Vagina (tissue), 2 donors: ENCODE measurements around the gene KCTD17. TPM values are rescaled to one million over a fixed set of nuclear protein-coding genes. Genes with fewer than 3 reads are reported as not detected.

Source experiments
- DNase-seq, 2 donors: peaks; one replicate each; pipeline ENCODE4 v3.0.0-alpha.2; 2017; ENCODE audit errors: extremely low spot score in 2 of 2
- H3K27ac ChIP-seq: fragments of 200-600 bp; sonication (generic); one replicate; pipeline ENCODE4 v1.5.1; 2019
- H3K27me3 ChIP-seq: fragments of 200-600 bp; sonication (generic); one replicate; pipeline ENCODE4 v1.5.1; 2019
- H3K36me3 ChIP-seq, 2 donors: fragments of 200-600 bp; sonication (generic); one replicate each; pipeline ENCODE4 v1.5.1; 2017 to 2019
- H3K4me1 ChIP-seq: fragments of 200-600 bp; sonication (generic); one replicate; pipeline ENCODE4 v1.5.1; 2019
- H3K4me3 ChIP-seq, 2 donors: fragments of 200-600 bp; sonication (generic); 1 replicate in 1 of 2; 2 replicates in 1 of 2; pipeline ENCODE4 v1.5.1; 2016 to 2019
- H3K9me3 ChIP-seq: fragments of 200-600 bp; sonication (generic); one replicate; pipeline ENCODE4 v1.5.1; 2019
- POLR2A ChIP-seq, 2 donors: fragments of 450-650 bp; IDR thresholded peaks; one replicate each; pipeline ENCODE4 v1.6.1; 2017; ENCODE audit warnings: antibody characterized with exemption in 2 of 2, mild to moderate bottlenecking in 2 of 2, moderate library complexity in 2 of 2
- POLR2AphosphoS5 ChIP-seq, 2 donors: sonication (generic); formaldehyde crosslinking; IDR thresholded peaks; one replicate each; pipeline ENCODE4 v1.9.0; 2017; ENCODE audit warnings: antibody characterized with exemption in 2 of 2, mild to moderate bottlenecking in 2 of 2, low read depth in 1 of 2; ENCODE audit not compliant: insufficient read depth in 1 of 2
- intact Hi-C: fragments of 100-400 bp; cut with DNase I; formaldehyde crosslinking; loops from one replicate; pipeline ENCODE4 v1.15.1; 2023
- total RNA-seq: library from RNA; depleted of rRNA; stranded (reverse); fragments of >200 nt; gene quantifications from one replicate; pipeline ENCODE4 v1.2.3, GENCODE V29; 2016
- TF ChIP-seq, protein P1 (sequence below), 3 experiments: fragments of 450-650 bp in 2 of 3; fragments of 200-600 bp in 1 of 3; sonication (generic) in 1 of 3; IDR thresholded peaks; one replicate each; pipeline ENCODE4 v1.5.1; 2017 to 2019; ENCODE audit warnings: antibody characterized with exemption in 3 of 3, mild to moderate bottlenecking in 2 of 3, moderate library complexity in 2 of 3

Gene KCTD17
- total RNA-seq, 1 donor from 2014 or later, result 27.5 TPM

DNA sequence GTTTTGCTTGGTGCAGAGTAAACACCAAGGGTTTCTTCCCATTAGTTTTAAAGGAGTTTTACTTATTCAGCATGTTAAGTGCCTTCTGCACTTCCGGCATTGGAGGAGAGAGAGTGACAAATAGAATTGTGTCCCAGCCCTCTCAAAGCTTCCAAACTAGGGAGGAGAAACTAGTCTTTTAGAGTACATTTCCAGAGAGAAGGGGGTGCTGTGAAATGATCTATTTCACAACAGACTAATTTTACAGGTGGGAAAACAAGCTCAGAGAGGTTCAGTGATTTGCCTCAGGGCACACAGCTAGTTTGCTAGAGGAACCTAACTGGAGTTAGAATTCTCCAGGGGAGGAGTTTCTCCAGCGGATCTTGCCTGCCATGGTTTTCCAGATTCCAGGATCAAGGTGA is 19.4 kb upstream of the KCTD17 start:
- intact Hi-C loops, result no loop called here
- Histone ChIP-seq H3K4me3 (no peak overlapping the region), H3K4me1 (peaks cover 16% of the 10 kb centered on the region), H3K27me3 (no peaks in the 10 kb centered on the region), H3K27ac (no peak overlapping the region), H3K36me3 (peaks cover 0 to 23% of the 10 kb centered on the region in 2 donors), H3K9me3 (no peaks in the 10 kb centered on the region)
- TF ChIP-seq POLR2AphosphoS5 (IDR thresholded peaks at IDR 0.05; ENCODE audit: insufficient read depth in 1 of 2, low read depth in 1 of 2) (no peak), POLR2A (IDR thresholded peaks at IDR 0.05) (no peak)
- TF ChIP-seq, protein P1, sequence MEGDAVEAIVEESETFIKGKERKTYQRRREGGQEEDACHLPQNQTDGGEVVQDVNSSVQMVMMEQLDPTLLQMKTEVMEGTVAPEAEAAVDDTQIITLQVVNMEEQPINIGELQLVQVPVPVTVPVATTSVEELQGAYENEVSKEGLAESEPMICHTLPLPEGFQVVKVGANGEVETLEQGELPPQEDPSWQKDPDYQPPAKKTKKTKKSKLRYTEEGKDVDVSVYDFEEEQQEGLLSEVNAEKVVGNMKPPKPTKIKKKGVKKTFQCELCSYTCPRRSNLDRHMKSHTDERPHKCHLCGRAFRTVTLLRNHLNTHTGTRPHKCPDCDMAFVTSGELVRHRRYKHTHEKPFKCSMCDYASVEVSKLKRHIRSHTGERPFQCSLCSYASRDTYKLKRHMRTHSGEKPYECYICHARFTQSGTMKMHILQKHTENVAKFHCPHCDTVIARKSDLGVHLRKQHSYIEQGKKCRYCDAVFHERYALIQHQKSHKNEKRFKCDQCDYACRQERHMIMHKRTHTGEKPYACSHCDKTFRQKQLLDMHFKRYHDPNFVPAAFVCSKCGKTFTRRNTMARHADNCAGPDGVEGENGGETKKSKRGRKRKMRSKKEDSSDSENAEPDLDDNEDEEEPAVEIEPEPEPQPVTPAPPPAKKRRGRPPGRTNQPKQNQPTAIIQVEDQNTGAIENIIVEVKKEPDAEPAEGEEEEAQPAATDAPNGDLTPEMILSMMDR (IDR thresholded peaks at IDR 0.05), result no peak
- no peak for DNase-seq

DNA sequence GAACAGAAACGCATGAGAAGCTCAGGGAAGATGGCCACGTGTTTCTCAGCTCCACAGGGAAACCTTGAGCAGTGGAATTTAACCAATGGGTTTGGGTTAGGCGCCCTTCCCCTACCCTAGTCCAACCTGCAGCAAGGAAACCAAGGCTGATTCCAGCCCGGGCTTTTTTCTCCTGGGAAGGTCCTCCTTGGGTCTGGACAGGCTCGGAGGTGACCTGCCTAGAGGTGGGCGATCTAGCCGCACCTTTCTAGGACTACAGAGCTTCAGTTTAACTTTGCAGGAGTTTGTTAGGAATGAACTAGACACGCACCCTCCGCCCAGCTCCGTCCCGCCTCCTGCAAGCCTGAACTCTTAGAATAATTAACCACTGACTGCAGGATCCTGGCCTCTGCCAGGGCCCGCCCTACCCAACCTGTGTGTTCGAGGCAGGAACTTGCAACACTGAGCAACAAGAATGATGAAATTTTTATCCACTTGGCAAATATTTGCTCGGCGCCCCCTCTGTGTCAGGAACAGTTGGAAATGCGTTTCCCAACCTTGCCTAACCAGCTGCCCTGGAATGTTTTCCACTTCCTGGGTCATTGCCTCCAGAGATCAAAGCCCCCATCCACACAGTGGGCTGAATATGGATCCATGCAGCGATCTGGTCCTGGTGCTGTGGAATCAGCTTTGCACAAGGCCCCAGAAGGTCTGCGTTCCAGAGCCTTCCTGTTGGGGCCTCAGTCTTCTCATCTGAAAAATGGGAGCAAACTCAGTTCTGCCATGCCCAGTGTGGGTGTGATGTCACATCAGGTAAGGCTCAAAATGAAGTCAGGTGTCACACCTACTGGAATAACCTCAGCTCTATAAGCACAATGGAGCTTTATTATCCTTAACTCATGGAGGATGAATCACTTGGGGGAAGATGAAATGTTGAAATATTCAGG is 18.7 kb upstream of the KCTD17 start:
- no peak overlapping the region for H3K27ac ChIP-seq
- intact Hi-C loops, result no loop called here
- TF ChIP-seq POLR2A (IDR thresholded peaks at IDR 0.05), result no peak
- peak in 1 of 2 donors; percentile 35 for TF ChIP-seq POLR2AphosphoS5 (IDR thresholded peaks at IDR 0.05; ENCODE audit: insufficient read depth in 1 of 2, low read depth in 1 of 2)
- TF ChIP-seq, protein P1 (IDR thresholded peaks at IDR 0.05), result no peak
- H3K36me3 ChIP-seq, result peaks cover 0 to 16% of the 10 kb centered on the region in 2 donors
- H3K4me1 ChIP-seq, result peaks cover 16% of the 10 kb centered on the region
- DNase-seq, result no peak
- no peaks in the 10 kb centered on the region for H3K9me3 ChIP-seq
- no peak overlapping the region for H3K4me3 ChIP-seq
- no peaks in the 10 kb centered on the region for H3K27me3 ChIP-seq

DNA sequence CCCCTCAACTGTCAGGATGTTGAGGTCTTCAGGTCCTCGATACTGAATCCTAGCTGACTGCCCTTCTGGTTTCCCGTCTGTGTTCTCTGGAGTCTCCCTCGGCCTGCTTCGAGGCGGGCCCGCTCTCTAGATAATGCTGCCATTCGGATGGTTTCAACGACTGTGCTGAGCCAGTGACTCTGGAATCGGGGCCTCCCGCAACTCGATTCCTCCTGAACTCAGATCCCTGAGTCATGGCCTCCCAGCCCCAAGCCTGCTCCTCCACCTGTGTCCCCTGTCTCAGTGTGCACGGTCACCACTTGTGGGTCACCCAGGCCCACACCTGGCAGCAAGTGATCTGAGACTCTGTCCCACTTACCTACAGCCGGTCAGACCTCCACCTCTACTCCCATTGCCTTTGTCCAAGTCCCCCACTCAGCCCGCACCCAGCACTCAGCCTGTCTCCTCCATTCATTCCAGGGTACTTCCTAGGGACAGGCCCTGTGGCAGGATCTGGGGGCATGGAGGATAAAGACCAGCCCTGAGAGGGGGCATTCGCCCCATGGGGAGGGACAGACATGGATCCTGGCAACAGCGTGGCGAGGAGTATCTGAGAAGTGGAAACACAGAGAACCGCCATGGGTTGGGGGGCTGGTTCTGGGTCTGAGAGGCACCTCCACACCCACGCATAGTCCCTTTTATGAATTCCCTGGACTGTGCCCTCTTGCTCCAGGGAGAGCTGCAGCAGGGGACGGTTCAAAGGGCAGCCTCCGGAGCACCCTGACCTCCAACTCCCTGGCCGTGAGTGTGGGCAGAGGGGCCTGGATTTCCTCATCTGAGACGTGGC is 17.7 kb upstream of the KCTD17 start:
- Histone ChIP-seq H3K27ac (no peak overlapping the region), H3K36me3 (peaks cover 0 to 12% of the 10 kb centered on the region in 2 donors), H3K4me1 (peaks cover 16% of the 10 kb centered on the region), H3K9me3 (no peaks in the 10 kb centered on the region), H3K27me3 (no peaks in the 10 kb centered on the region), H3K4me3 (no peak overlapping the region)
- TF ChIP-seq POLR2AphosphoS5 (IDR thresholded peaks at IDR 0.05; ENCODE audit: insufficient read depth in 1 of 2, low read depth in 1 of 2) (no peak), POLR2A (IDR thresholded peaks at IDR 0.05) (no peak)
- TF ChIP-seq, protein P1 (IDR thresholded peaks at IDR 0.05), result no peak
- no peak for DNase-seq
- intact Hi-C loops, result no loop called here

DNA sequence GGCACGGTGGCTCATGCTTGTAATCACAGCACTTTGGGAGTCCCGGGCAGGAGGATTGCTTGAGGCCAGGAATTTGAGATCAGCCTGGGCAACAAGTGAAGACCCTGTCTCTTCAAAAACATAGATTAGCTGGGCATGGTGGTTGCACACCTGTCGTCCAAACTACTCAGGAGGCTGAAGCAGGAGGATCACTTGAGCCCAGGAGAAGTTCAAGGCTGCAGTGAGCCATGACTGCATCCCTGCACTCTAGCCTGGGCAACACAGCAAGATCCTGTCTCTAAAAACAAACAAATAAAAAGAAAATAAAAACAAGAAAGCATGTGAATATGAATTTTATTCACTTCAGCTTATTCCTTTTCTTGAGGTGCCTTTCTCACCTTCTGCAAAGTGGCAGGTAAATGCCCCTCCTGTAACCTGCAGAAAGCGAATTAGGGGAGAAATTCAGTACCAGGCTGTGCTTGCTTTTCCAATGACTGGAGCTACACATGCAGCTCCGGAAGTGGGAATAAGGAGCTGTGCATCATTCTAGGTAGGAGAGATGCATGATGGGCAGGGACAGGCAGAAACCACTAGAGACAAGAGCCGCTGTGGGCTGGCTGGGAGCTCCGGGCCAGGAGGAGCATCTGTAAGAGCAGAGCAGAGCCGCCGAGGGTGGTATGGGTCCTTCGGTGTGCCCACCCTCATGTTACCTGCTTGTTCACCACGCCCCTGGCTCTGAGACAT is 14.7 kb upstream of the KCTD17 start:
- Histone ChIP-seq H3K27me3 (no peaks in the 10 kb centered on the region), H3K9me3 (no peaks in the 10 kb centered on the region), H3K4me1 (peaks cover 26% of the 10 kb centered on the region), H3K27ac (no peak overlapping the region), H3K4me3 (no peak overlapping the region), H3K36me3 (no peaks in the 10 kb centered on the region)
- intact Hi-C loops, result no loop called here
- no peak for TF ChIP-seq POLR2A (IDR thresholded peaks at IDR 0.05)
- TF ChIP-seq, protein P1 (IDR thresholded peaks at IDR 0.05), result no peak
- no peak for TF ChIP-seq POLR2AphosphoS5 (IDR thresholded peaks at IDR 0.05; ENCODE audit: insufficient read depth in 1 of 2, low read depth in 1 of 2)
- no peak for DNase-seq
